Osteocyte (in vitro differentiated cells): ENCODE results near the gene TBL1XR1. TPM values are rescaled to one million over a fixed set of nuclear protein-coding genes. Genes with fewer than 3 reads are reported as not detected.

Source experiments
- DNase-seq: peaks from one replicate; pipeline ENCODE4 v3.0.0; 2021; ENCODE audit warnings: mixed read lengths; ENCODE audit not compliant: unreplicated experiment; ENCODE audit errors: extremely low spot score
- H3K27ac Mint-ChIP-seq: one replicate; pipeline ENCODE4 v1.8.0; 2021; ENCODE audit warnings: mild to moderate bottlenecking, mixed read lengths; ENCODE audit not compliant: unreplicated experiment
- H3K27me3 Mint-ChIP-seq: one replicate; pipeline ENCODE4 v1.8.0; 2021; ENCODE audit warnings: mixed read lengths; ENCODE audit not compliant: unreplicated experiment
- H3K36me3 Mint-ChIP-seq: one replicate; pipeline ENCODE4 v1.8.0; 2021; ENCODE audit warnings: mixed read lengths; ENCODE audit not compliant: unreplicated experiment
- H3K4me1 Mint-ChIP-seq: one replicate; pipeline ENCODE4 v1.8.0; 2021; ENCODE audit warnings: mixed read lengths; ENCODE audit not compliant: unreplicated experiment
- H3K4me3 Mint-ChIP-seq: one replicate; pipeline ENCODE4 v1.8.0; 2021; ENCODE audit warnings: mild to moderate bottlenecking, moderate library complexity, mixed read lengths; ENCODE audit not compliant: unreplicated experiment
- H3K9me3 Mint-ChIP-seq: one replicate; pipeline ENCODE4 v1.8.0; 2021; ENCODE audit warnings: mixed read lengths; ENCODE audit not compliant: unreplicated experiment
- CTCF ChIP-seq: fragments of 200-600 bp; sonication (generic); IDR thresholded peaks from 2 replicates; pipeline ENCODE4 v1.5.0; 2021; ENCODE audit warnings: antibody characterized with exemption, mild to moderate bottlenecking, moderate library complexity
- total RNA-seq: library from RNA; stranded (reverse); gene quantifications from 2 replicates; pipeline ENCODE4 v1.2.1, GENCODE V29; 2021

The TBL1XR1 gene
- total RNA-seq, 1 donor from 2014 or later: 370 TPM

- Mint-ChIP-seq H3K4me3 (no peak overlapping the region), H3K27me3 (no peaks in the 10 kb centered on the region), H3K9me3 (no peaks in the 10 kb centered on the region), H3K4me1 (peaks cover 6% of the 10 kb centered on the region), H3K36me3 (no peaks in the 10 kb centered on the region), H3K27ac (no peak overlapping the region)
- no peak for TF ChIP-seq CTCF
- no peak for DNase-seq
Observed at GRCh38 chr3:177237206-177237605, 39.9 kb upstream of the TBL1XR1 start.

GRCh38 chr3:177236704-177237103, 39.4 kb upstream of the TBL1XR1 start:
- TF ChIP-seq CTCF: no peak
- H3K36me3 Mint-ChIP-seq: no peaks in the 10 kb centered on the region
- H3K27me3 Mint-ChIP-seq: no peaks in the 10 kb centered on the region
- no peaks in the 10 kb centered on the region for H3K9me3 Mint-ChIP-seq
- H3K4me1 Mint-ChIP-seq: peaks cover 6% of the 10 kb centered on the region
- no peak for DNase-seq
- no peak overlapping the region for H3K4me3 Mint-ChIP-seq
- no peak overlapping the region for H3K27ac Mint-ChIP-seq

- Mint-ChIP-seq H3K27ac (no peak overlapping the region), H3K27me3 (no peaks in the 10 kb centered on the region), H3K4me1 (peaks cover 10% of the 10 kb centered on the region), H3K36me3 (no peaks in the 10 kb centered on the region), H3K9me3 (peaks cover 5% of the 10 kb centered on the region), H3K4me3 (no peak overlapping the region)
- no peak for TF ChIP-seq CTCF
- no peak for DNase-seq
Observed at GRCh38 chr3:177234121-177234520, 36.8 kb upstream of the TBL1XR1 start.

GRCh38 chr3:177231242-177231641, 34.0 kb upstream of the TBL1XR1 start:
- no peaks in the 10 kb centered on the region for H3K27me3 Mint-ChIP-seq
- no peak overlapping the region for H3K27ac Mint-ChIP-seq
- H3K4me1 Mint-ChIP-seq: peaks cover 7% of the 10 kb centered on the region
- no peak for TF ChIP-seq CTCF
- no peak for DNase-seq
- H3K9me3 Mint-ChIP-seq: peaks cover 5% of the 10 kb centered on the region
- no peaks in the 10 kb centered on the region for H3K36me3 Mint-ChIP-seq
- H3K4me3 Mint-ChIP-seq: no peak overlapping the region

GRCh38 chr3:177230641-177231040, 33.4 kb upstream of the TBL1XR1 start:
- Mint-ChIP-seq H3K36me3 (no peaks in the 10 kb centered on the region), H3K27ac (no peak overlapping the region), H3K4me1 (peaks cover 7% of the 10 kb centered on the region), H3K27me3 (no peaks in the 10 kb centered on the region), H3K9me3 (peaks cover 5% of the 10 kb centered on the region), H3K4me3 (no peak overlapping the region)
- TF ChIP-seq CTCF: no peak
- DNase-seq: no peak
